HepG2 (cell line): ENCODE data around the gene LRRC45. TPM values are rescaled to one million over a fixed set of nuclear protein-coding genes. Genes with fewer than 3 reads are reported as not detected.

Experiments used
- ATAC-seq: fragments of 200-7000 bp; cut with Tn5 transposase; 3 replicates; pipeline ENCODE4 v1.9.1; 2020; ENCODE audit warnings: mild to moderate bottlenecking, moderate library complexity
- BruUV-seq: library from RNA; stranded (reverse); fragments of 400-500 nt; replicated peaks from 2 replicates; lab custom pipeline; 2021; lab: Mats Ljungman, UMichigan
- CTCF ChIA-PET: fragments of 300-600 bp; formaldehyde crosslinking; extraction: SDS; loops from one replicate; lab custom pipeline; 2021; ENCODE audit warnings: low total read pairs, inconsistent platforms, low intra/inter-chr PET ratio; lab: Yijun Ruan, JAX
- POLR2A ChIA-PET: fragments of 350-600 bp; sonication (Branson Sonifier 250); formaldehyde crosslinking; loops from one replicate; lab custom pipeline; 2020; ENCODE audit warnings: antibody characterized with exemption, inconsistent platforms; lab: Yijun Ruan, JAX
- DNase-seq: peaks from one replicate; pipeline ENCODE4 v3.0.0-alpha.2; 2015; ENCODE audit warnings: low spot score
- FAIRE-seq: peaks from 3 replicates; lab custom pipeline; 2011; peaks lifted over from hg19 to GRCh38; lab: Jason Lieb, UNC
- H2AFZ ChIP-seq: one replicate; pipeline ENCODE4 v1.6.1; 2011; ENCODE audit warnings: low read length, inconsistent platforms
- H3K27ac ChIP-seq: fragments of 300-600 bp; 3 replicates; pipeline ENCODE4 v1.8.0; 2011; ENCODE audit warnings: mixed run types, mild to moderate bottlenecking, mixed read lengths, low read length, inconsistent platforms; ENCODE audit not compliant: insufficient read depth; ENCODE audit errors: extremely low read length
- H3K27me3 ChIP-seq, 2 experiments: fragments of 200-600 bp in 1 of 2; 2 replicates in 1 of 2; 3 replicates in 1 of 2; pipeline versions ENCODE4 v1.6.0 to v1.8.0; 2011; ENCODE audit warnings: low read length in 2 of 2, mild to moderate bottlenecking in 2 of 2, moderate library complexity in 2 of 2, inconsistent platforms in 1 of 2; ENCODE audit not compliant: insufficient read depth in 2 of 2, control insufficient read depth in 1 of 2
- H3K36me3 ChIP-seq, 2 experiments: fragments of 200-600 bp in 1 of 2; replicated peaks in 1 of 2; 2 replicates in 1 of 2; 3 replicates in 1 of 2; pipeline versions ENCODE4 v1.5.1 to v1.8.0; 2011; ENCODE audit warnings: low read length in 2 of 2, inconsistent platforms in 1 of 2; ENCODE audit not compliant: insufficient read depth in 2 of 2, control insufficient read depth in 1 of 2
- H3K4me1 ChIP-seq: 2 replicates; pipeline ENCODE4 v1.5.1; 2012; ENCODE audit warnings: low read length, inconsistent platforms; ENCODE audit not compliant: insufficient read depth
- H3K4me2 ChIP-seq: 2 replicates; pipeline ENCODE4 v1.6.0; 2011; ENCODE audit warnings: low read depth, low read length, inconsistent platforms
- H3K4me3 ChIP-seq, 3 experiments: fragments of 200-600 bp in 1 of 3; sonication (generic), shearing (Covaris generic) in 1 of 3; replicated peaks in 1 of 3; 2 replicates each; pipeline ENCODE4 v1.5.1; 2011 to 2016; ENCODE audit warnings: low read length in 3 of 3, inconsistent platforms in 2 of 3, low read depth in 2 of 3, mild to moderate bottlenecking in 2 of 3, control low read depth in 1 of 3, mixed read lengths in 1 of 3; ENCODE audit not compliant: insufficient read depth in 1 of 3
- H3K79me2 ChIP-seq: one replicate; pipeline ENCODE4 v1.6.1; 2011; ENCODE audit warnings: low read length, inconsistent platforms; ENCODE audit not compliant: insufficient read depth
- H3K9ac ChIP-seq: 2 replicates; pipeline ENCODE4 v1.6.0; 2011; ENCODE audit warnings: mild to moderate bottlenecking, low read depth, low read length, inconsistent platforms; ENCODE audit not compliant: insufficient read depth
- H3K9me3 ChIP-seq: 2 replicates; pipeline ENCODE4 v1.5.1; 2012; ENCODE audit warnings: mild to moderate bottlenecking, low read length
- H4K20me1 ChIP-seq: 2 replicates; pipeline ENCODE4 v1.6.0; 2011; ENCODE audit warnings: inconsistent platforms, mild to moderate bottlenecking, low read length, moderate library complexity; ENCODE audit not compliant: insufficient read depth
- ARNT ChIP-seq: fragments of 450-650 bp; IDR thresholded peaks from 2 replicates; pipeline ENCODE4 v1.6.1; 2017
- DR1 ChIP-seq: sonication (generic); formaldehyde crosslinking; IDR thresholded peaks from 2 replicates; pipeline ENCODE4 v1.8.0; 2021; ENCODE audit warnings: mild to moderate bottlenecking, missing genetic modification reagents, inconsistent platforms
- HDAC1 ChIP-seq: sonication (generic); formaldehyde crosslinking; IDR thresholded peaks from 2 replicates; pipeline ENCODE4 v1.5.1; 2020; ENCODE audit warnings: mild to moderate bottlenecking, missing genetic modification reagents
- MBD4 ChIP-seq: IDR thresholded peaks from 2 replicates; pipeline ENCODE4 v1.6.1; 2012; ENCODE audit warnings: low read length, inconsistent platforms, borderline replicate concordance
- MLLT10 ChIP-seq: sonication (generic); formaldehyde crosslinking; IDR thresholded peaks from 2 replicates; pipeline ENCODE4 v1.4.0; 2020; ENCODE audit warnings: missing genetic modification reagents
- MYNN ChIP-seq: sonication (generic); formaldehyde crosslinking; IDR thresholded peaks from 2 replicates; pipeline ENCODE4 v1.4.0; 2020; ENCODE audit warnings: mild to moderate bottlenecking, low read depth, missing genetic modification reagents
- NAIF1 ChIP-seq: sonication (generic); formaldehyde crosslinking; IDR thresholded peaks from 2 replicates; pipeline ENCODE4 v1.5.0; 2020; ENCODE audit warnings: mild to moderate bottlenecking, missing genetic modification reagents, borderline replicate concordance
- PHF21A ChIP-seq: sonication (generic); formaldehyde crosslinking; IDR thresholded peaks from 2 replicates; pipeline ENCODE4 v1.5.0; 2020; ENCODE audit warnings: mild to moderate bottlenecking, missing genetic modification reagents
- SKI ChIP-seq: fragments of 450-650 bp; IDR thresholded peaks from one replicate; pipeline ENCODE4 v1.6.1; 2018; ENCODE audit warnings: mild to moderate bottlenecking; ENCODE audit not compliant: partially characterized antibody
- SMAD9 ChIP-seq: sonication (generic); formaldehyde crosslinking; IDR thresholded peaks from 2 replicates; pipeline ENCODE4 v1.5.1; 2020; ENCODE audit warnings: mild to moderate bottlenecking, missing genetic modification reagents
- SNAPC2 ChIP-seq: sonication (generic); formaldehyde crosslinking; IDR thresholded peaks from 2 replicates; pipeline ENCODE4 v1.8.1; 2022; ENCODE audit warnings: mild to moderate bottlenecking, missing genetic modification reagents
- STAT5B ChIP-seq: sonication (generic); formaldehyde crosslinking; IDR thresholded peaks from 2 replicates; pipeline ENCODE4 v1.4.0; 2020; ENCODE audit warnings: missing genetic modification reagents
- YEATS2 ChIP-seq: sonication (generic); formaldehyde crosslinking; IDR thresholded peaks from 2 replicates; pipeline ENCODE4 v1.4.0; 2020; ENCODE audit warnings: missing genetic modification reagents, borderline replicate concordance
- ZKSCAN5 ChIP-seq: sonication (generic); formaldehyde crosslinking; IDR thresholded peaks from 2 replicates; pipeline ENCODE4 v1.5.1; 2020; ENCODE audit warnings: mild to moderate bottlenecking, missing genetic modification reagents
- ZMYM3 ChIP-seq: sonication (generic); formaldehyde crosslinking; IDR thresholded peaks from 2 replicates; pipeline ENCODE4 v1.5.1; 2020; ENCODE audit warnings: mild to moderate bottlenecking, missing genetic modification reagents
- ZNF329 ChIP-seq: sonication (generic); formaldehyde crosslinking; IDR thresholded peaks from 2 replicates; pipeline ENCODE4 v1.9.0; 2021; ENCODE audit warnings: low read depth, mild to moderate bottlenecking, missing genetic modification reagents
- ZNF562 ChIP-seq: sonication (generic); formaldehyde crosslinking; IDR thresholded peaks from 2 replicates; pipeline ENCODE4 v1.8.0; 2022; ENCODE audit warnings: missing genetic modification reagents, borderline replicate concordance
- ZNF674 ChIP-seq: sonication (generic); formaldehyde crosslinking; IDR thresholded peaks from 2 replicates; pipeline ENCODE4 v1.5.0; 2020; ENCODE audit warnings: low read depth, mild to moderate bottlenecking, missing genetic modification reagents
- ZNF7 ChIP-seq: IDR thresholded peaks from 2 replicates; pipeline ENCODE4 v1.6.1; 2016; ENCODE audit warnings: missing biosample characterization, missing genetic modification reagents
- WGBS: methylation state at CpG from one replicate; pipeline ENCODE4 v1.1.6; 2017; ENCODE audit warnings: low lambda C conversion rate; 5-methylcytosine and 5-hydroxymethylcytosine counted together
- in situ Hi-C: cut with HindIII; loops from 2 replicates; pipeline ENCODE4 v1.10.0; 2017; ENCODE audit warnings: low pct_unique_long_range_greater_than_20kb; ENCODE audit not compliant: extremely low pct_ligation_motif_present
- intact Hi-C: fragments of 100-400 bp; cut with micrococcal nuclease; formaldehyde crosslinking; loops from one replicate; pipeline ENCODE4 v1.10.0; 2022; ENCODE audit not compliant: unreplicated experiment
- polyA plus RNA-seq, 8 experiments: library from polyadenylated mRNA; depleted of rRNA in 3 of 8; stranded (reverse) in 7 of 8; unstranded in 1 of 8; fragments of >200 nt; fragmentation: Illumina TruSeq in 4 of 8; extraction: Trizol in 4 of 8; gene quantifications; 2 replicates each; pipeline versions ENCODE4 v1.2.1 to v1.2.3, GENCODE V29; 2011 to 2016; ENCODE audit warnings: low read depth in 4 of 8, missing spikeins in 1 of 8, mixed read lengths in 1 of 8; ENCODE audit not compliant: insufficient read depth in 1 of 8
- total RNA-seq, 5 experiments: library from RNA; depleted of rRNA; stranded (reverse); fragments of >200 nt; fragmentation: Illumina TruSeq; extraction: Trizol; gene quantifications; 2 replicates each; pipeline ENCODE4 v1.2.3, GENCODE V29; 2016; ENCODE audit warnings: low read depth in 1 of 5
- TF ChIP-seq, protein P1 (sequence below): sonication (generic); formaldehyde crosslinking; IDR thresholded peaks from 2 replicates; pipeline ENCODE4 v1.8.0; 2022; ENCODE audit warnings: missing genetic modification reagents, mild to moderate bottlenecking, moderate library complexity, borderline replicate concordance

LRRC45 gene
- total and polyA plus RNA-seq, 2 of the 13 experiments (the other 11 are each of a cell fraction or from before 2014, with no cell fraction given): 11.6 to 48.1 TPM

DNA sequence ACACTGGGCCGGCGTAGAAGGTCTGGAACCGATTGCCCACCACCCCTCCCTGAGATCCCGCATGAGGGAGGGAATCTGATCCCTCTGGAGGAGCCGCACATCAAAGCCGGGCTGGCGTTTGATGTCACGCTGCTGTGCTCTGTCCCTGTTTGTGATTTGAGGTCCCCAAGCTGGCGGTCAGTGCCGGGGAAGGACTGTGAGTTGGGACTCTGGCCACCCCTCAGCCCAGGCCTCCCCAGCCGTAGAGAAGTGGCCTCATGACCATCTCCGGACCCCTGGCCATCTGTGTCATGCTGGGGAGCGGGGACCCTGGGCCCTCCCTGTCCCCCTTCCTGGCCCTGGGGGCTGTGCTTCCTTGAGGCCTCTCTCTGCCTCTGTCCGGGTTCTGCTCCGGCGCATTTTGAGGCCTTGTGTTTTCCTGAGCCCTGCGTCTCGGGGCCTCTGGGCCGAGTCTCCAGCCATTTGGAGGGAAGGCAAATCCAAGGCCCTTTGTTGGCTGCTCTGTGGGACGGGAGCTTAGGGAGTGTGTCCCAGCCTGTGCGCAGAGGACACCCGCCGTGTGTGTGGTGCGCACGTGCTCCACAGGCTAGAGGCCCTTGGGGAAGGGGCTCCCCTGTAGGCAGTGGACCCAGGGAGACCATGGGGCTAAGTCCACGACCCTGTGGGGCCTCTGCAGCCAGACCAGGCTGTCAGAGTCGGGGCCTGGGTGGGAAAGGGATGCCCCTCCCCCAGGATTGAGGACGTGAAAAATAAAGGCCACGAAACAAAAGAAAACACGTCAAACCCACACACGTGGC lies 30.6 kb upstream of the LRRC45 start (continued):
- TF ChIP-seq ZNF674: no peak
- TF ChIP-seq SNAPC2: peak; percentile 80; the same call in 1 of the 2 replicates
- TF ChIP-seq DR1 (CRISPR knock-in tag): peak; percentile 66; the same call in 1 of the 2 replicates
- TF ChIP-seq YEATS2 (CRISPR knock-in tag): peak; percentile 51; the same call in 1 of the 2 replicates
- TF ChIP-seq MLLT10 (CRISPR knock-in tag): no peak
- TF ChIP-seq NAIF1 (CRISPR knock-in tag): peak; percentile 89
- TF ChIP-seq ZNF7 (CRISPR knock-in tag): 0 out of 2 replicates have a peak, but pooled peaks have one; percentile 40
- TF ChIP-seq, all 625 proteins: peak for 471

DNA sequence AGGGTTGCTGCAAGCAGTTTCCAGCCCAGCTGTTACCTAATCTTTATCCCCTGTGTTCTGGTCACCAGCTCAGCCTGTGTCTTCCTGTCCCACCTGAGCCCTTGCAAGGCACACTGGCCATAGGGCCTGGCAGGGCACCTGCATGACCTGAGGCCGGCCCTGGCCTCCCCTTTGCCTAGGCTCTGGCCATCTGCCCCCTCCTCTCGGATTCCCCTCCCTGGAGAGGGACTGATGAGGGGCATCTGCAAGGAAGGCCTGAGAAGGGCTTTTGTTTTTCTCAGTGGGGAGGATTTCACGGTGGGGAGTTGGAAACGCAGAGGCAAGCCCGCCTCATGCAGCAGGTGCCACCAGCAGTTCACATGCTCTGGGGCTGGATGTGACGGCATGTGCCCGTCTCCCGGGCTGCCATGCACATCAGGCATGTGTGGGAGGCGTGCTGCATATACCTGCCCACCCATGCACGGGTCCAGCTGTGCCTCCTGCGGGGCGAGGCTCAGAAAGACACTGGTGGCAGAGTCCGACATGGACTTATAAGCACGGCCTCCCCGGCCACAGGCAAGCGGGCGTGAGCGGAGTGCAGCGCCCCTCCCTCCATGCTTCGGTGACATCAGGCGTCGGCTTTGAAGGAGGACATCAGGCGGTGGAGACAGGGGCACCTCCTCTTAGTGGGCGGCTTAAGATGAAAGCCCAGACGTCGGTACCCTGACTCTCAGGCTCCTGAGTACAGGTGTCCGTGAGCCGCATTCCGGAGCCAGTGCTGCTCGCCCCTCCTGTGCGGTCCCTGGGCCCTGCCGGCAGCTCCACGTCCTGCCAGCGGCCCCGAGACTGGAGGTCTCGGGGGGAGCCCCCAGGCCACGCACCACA lies 29.1 kb upstream of the LRRC45 start:
- CTCF ChIA-PET: interaction anchor here (1.0 to 5.6 kb wide), 2 partner anchors 15 to 34 kb away, joined by 3 to 73 read pairs; partner anchors contain the start of gene NOTUM
- Histone ChIP-seq H3K79me2 (peaks cover 65% of the 10 kb centered on the region), H3K4me2 (peak overlapping the region; percentile 99), H3K9ac (peak overlapping the region; percentile 96), H3K27ac (peak overlapping the region; percentile 97), H3K4me1 (peaks cover 92% of the 10 kb centered on the region), H3K27me3 (no peaks in the 10 kb centered on the region), H3K36me3 (peaks cover 0 to 3% of the 10 kb centered on the region in 2 experiments; a peak in 1 of 5 replicates), H3K9me3 (no peaks in the 10 kb centered on the region), H4K20me1 (no peaks in the 10 kb centered on the region), H2AFZ (no peak overlapping the region), H3K4me3 (peak overlapping the region; percentile 28 to 80 (median 55); a peak in 5 of 6 replicates)
- no TSS peak for BruUV-seq
- in situ Hi-C loops (no loop called here), intact Hi-C loops (loop anchor here (2.0 kb wide), 1 partner anchor 33 kb away; the partner anchor contains the start of gene NOTUM)
- WGBS: 14% methylated on average over 27 of the region's 37 CpGs
- POLR2A ChIA-PET: interaction anchor here (0.9 to 16.1 kb wide), 19 partner anchors 10 to 266 kb away, joined by 3 to 470 read pairs (median 12); partner anchors contain the start of genes ASPSCR1, CENPX, DCXR and LRRC45
- FAIRE-seq (no peak), ATAC-seq (peak; percentile 0), DNase-seq (peak; percentile 85)
- TF ChIP-seq ARNT (no peak), STAT5B (CRISPR knock-in tag) (no peak), PHF21A (CRISPR knock-in tag) (no peak; the same call in 1 of the 2 replicates), ZNF562 (CRISPR knock-in tag) (no peak), MBD4 (no peak), SKI (no peak), HDAC1 (CRISPR knock-in tag) (0 out of 2 replicates have a peak, but pooled peaks have one; percentile 43), SMAD9 (CRISPR knock-in tag) (0 out of 2 replicates have a peak, but pooled peaks have one; percentile 49), ZNF329 (CRISPR knock-in tag) (peak; percentile 48; the same call in 1 of the 2 replicates), ZMYM3 (CRISPR knock-in tag) (no peak), ZKSCAN5 (CRISPR knock-in tag) (0 out of 2 replicates have a peak, but pooled peaks have one; percentile 63), MYNN (CRISPR knock-in tag) (no peak; the same call in none of the 2 replicates)
- TF ChIP-seq, protein P1, sequence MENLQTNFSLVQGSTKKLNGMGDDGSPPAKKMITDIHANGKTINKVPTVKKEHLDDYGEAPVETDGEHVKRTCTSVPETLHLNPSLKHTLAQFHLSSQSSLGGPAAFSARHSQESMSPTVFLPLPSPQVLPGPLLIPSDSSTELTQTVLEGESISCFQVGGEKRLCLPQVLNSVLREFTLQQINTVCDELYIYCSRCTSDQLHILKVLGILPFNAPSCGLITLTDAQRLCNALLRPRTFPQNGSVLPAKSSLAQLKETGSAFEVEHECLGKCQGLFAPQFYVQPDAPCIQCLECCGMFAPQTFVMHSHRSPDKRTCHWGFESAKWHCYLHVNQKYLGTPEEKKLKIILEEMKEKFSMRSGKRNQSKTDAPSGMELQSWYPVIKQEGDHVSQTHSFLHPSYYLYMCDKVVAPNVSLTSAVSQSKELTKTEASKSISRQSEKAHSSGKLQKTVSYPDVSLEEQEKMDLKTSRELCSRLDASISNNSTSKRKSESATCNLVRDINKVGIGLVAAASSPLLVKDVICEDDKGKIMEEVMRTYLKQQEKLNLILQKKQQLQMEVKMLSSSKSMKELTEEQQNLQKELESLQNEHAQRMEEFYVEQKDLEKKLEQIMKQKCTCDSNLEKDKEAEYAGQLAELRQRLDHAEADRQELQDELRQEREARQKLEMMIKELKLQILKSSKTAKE (CRISPR knock-in tag): no peak; the same call in 1 of the 2 replicates
